Measurements from ENCODE around the gene CEP57L1.
"Not testable (repeated sequence)": the region's sequence is repeated elsewhere in the genome, so short reads cannot be mapped to it uniquely, and the experiment has no call there.

CEP57L1 gene

DNA sequence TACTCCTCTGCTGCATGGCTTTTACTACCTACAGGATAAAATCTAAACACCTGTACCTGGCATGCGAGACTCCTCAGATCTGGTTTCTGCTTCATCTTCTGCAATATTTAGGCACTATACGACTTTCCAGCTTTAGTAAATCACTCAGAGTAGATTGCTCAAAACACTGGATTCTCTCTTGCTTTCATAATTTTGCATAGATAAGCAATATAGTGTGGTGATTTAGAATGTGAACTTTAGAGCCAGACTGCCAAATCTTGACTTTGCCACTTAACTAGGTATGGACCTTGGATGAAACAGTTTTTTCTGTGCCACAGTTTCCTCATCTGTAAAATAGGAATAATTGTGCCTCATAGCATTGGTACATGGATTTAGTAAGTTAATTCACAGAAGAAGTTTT is 28.9 kb downstream of the CEP57L1 start:
- TF ChIP-seq, protein P1, sequence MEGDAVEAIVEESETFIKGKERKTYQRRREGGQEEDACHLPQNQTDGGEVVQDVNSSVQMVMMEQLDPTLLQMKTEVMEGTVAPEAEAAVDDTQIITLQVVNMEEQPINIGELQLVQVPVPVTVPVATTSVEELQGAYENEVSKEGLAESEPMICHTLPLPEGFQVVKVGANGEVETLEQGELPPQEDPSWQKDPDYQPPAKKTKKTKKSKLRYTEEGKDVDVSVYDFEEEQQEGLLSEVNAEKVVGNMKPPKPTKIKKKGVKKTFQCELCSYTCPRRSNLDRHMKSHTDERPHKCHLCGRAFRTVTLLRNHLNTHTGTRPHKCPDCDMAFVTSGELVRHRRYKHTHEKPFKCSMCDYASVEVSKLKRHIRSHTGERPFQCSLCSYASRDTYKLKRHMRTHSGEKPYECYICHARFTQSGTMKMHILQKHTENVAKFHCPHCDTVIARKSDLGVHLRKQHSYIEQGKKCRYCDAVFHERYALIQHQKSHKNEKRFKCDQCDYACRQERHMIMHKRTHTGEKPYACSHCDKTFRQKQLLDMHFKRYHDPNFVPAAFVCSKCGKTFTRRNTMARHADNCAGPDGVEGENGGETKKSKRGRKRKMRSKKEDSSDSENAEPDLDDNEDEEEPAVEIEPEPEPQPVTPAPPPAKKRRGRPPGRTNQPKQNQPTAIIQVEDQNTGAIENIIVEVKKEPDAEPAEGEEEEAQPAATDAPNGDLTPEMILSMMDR (IDR thresholded peaks at IDR 0.05; ENCODE audit: low read depth, low read length), result no peak
- DNase-seq (ENCODE audit: extremely low read depth, low read depth), result no peak

DNA sequence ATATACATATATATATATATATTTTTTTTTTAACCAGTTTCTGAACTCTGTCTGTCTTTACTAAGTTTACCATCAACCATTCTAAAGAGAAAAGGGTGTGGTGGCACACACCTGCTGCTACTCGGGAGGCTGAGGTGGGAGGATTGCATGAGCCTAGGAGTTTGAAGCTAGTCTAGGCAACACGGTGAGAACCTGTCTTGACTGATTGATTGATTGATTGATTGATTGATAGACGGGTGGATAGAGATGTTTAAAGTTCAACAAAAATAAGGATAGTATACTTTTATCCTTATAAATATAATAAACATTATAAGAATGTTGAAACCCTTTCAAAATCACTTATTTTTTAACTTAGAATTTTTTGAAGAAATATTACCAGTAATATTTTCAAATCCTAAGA is 30.2 kb downstream of the CEP57L1 start:
- TF ChIP-seq, protein P1 (IDR thresholded peaks at IDR 0.05; ENCODE audit: low read depth, low read length), result no peak
- DNase-seq (ENCODE audit: extremely low read depth, low read depth), result no peak

DNA sequence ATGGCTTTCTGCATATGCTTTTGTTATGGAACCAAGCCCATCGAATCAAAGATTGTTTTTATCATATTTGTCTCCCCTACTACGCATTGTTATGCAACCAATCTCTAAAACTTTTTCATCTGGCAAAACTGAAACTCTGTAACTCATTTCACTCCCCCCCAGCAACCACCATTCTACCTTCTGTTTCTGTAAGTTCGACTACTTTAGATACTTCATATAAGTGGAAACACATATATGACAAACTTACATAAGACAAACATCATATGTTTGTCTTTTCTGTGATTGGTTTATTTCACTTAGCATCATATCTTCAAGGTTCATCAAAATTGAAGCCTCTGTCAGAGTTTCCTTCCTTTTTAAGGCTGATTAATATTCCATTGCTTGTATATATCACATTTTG is 34.8 kb downstream of the CEP57L1 start:
- TF ChIP-seq, protein P1 (IDR thresholded peaks at IDR 0.05; ENCODE audit: low read depth, low read length), result no peak
- DNase-seq (ENCODE audit: extremely low read depth, low read depth), result no peak

DNA sequence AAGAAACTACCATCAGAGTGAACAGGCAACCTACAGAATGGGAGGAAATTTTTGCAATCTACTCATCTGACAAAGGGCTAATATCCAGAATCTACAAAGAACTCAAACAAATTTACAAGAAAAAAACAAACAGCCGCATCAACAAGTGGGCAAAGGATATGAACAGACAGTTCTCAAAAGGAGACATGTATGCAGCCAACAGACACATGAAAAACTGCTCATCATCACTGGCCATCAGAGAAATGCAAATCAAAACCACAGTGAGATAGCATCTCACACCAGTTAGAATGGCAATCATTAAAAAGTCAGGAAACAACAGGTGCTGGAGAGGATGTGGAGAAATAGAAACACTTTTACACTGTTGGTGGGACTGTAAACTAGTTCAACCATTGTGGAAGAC is 40.3 kb downstream of the CEP57L1 start:
- not testable (repeated sequence) for DNase-seq (ENCODE audit: extremely low read depth, low read depth)

DNA sequence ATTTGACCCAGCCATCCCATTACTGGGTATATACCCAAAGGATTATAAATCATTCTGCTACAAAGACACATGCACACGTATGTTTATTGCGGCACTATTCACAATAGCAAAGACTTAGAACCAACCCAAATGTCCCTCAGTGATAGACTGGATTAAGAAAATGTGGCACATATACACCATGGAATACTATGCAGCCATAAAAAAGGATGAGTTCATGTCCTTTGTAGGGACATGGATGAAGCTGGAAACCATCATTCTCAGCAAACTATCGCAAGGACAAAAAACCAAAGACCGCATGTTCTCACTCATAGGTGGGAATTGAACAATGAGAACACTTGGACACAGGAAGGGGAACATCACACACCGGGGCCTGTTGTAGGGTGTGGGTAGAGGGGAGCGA is 40.7 kb downstream of the CEP57L1 start:
- DNase-seq (ENCODE audit: extremely low read depth, low read depth), result not testable (repeated sequence)

DNA sequence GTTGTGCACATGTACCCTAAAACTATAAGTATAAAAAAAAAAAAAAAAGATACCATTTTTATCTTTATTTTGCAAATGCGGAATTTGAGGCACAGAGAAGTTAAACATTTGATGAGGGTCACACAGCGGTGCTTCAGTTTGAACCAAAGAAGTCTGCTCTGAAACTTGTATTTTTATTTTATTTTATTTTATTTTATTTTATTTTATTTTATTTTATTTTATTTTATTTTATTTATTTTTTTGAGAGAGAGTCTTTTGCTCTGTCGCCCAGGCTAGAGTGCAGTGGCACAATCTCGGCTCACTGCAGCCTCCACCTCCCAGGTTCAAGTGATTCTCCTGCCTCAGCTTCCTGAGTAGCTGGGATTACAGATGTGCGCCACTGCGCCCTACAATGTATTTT is 41.2 kb downstream of the CEP57L1 start:
- not testable (repeated sequence) for DNase-seq (ENCODE audit: extremely low read depth, low read depth)

DNA sequence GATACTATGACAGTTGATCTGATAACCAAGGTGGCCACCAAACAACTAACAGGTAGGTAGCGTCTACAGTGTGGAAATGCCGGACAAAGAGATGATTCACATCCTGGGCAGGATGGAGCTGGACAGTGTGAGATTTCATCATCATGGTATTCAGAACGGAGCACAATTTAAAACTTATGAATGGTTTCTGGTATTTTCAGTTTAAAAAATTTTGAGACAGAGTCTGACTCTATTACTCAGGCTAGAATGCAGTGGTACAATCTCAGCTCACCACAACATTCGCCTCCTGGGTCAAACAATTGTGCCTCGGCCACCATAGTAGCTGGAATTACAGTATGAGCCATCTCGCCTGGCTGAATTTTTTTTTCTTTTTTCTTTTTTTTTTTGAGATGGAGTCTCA is 43.8 kb downstream of the CEP57L1 start:
- no peak for DNase-seq (ENCODE audit: extremely low read depth, low read depth)
- TF ChIP-seq, protein P1 (IDR thresholded peaks at IDR 0.05; ENCODE audit: low read depth, low read length), result no peak

DNA sequence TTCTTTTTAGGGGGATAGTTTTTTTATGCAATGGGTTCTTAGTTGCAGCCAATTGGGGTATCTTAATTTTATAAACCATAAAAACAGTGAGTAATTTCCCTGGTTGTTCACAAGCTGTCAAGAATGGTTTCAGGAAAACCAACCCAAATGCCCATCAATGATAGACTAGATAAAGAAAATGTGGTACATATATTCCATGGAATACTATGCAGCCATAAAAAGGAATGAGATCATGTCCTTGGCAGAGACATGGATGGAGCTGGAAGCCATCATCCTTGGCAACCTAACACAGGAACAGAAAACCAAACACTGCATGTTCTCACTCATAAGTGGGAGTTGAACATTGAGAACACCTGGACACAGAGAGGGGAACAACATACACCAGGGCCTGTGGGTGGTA is 46.8 kb downstream of the CEP57L1 start:
- DNase-seq (ENCODE audit: extremely low read depth, low read depth), result not testable (repeated sequence)

DNA sequence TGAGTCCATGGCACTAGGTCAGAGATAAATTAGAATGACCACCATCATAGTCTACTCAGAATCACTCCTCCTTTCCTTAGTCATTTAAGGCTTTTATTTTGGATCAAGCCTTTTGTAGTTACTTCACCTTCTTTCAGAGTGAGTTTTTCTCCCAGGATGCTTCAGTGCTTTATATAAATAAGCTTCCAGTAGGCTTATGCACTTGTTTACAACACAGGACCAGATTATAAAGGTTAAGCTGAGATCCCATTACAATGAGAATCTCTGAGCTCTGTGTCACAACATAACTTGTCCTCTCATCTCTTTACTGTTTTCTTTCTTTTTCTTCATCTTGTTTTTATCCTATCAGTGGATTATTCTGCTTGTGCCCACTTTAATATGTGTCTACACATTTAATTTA is 47.9 kb downstream of the CEP57L1 start:
- no peak for DNase-seq (ENCODE audit: extremely low read depth, low read depth)
- TF ChIP-seq, protein P1 (IDR thresholded peaks at IDR 0.05; ENCODE audit: low read depth, low read length), result no peak

DNA sequence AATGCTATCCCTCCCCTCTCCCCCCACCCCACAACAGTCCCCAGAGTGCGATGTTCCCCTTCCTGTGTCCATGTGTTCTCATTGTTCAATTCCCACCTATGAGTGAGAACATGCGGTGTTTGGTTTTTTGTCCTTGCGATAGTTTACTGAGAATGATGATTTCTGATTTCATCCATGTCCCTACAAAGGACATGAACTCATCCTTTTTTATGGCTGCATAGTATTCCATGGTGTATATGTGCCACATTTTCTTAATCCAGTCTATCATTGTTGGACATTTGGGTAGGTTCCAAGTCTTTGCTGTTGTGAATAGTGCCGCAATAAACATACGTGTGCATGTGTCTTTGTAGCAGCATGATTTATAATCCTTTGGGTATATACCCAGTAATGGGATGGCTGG is 52.9 kb downstream of the CEP57L1 start:
- DNase-seq (ENCODE audit: extremely low read depth, low read depth), result not testable (repeated sequence)

DNA sequence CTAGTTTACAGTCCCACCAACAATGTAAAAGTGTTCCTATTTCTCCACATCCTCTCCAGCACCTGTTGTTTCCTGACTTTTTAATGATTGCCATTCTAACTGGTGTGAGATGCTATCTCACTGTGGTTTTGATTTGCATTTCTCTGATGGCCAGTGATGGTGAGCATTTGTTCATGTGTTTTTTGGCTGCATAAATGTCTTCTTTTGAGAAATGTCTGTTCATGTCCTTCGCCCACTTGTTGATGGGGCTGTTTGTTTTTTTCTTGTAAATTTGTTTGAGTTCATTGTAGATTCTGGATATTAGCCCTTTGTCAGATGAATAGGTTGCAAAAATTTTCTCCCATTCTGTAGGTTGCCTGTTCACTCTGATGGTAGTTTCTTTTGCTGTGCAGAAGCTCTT is 53.4 kb downstream of the CEP57L1 start:
- DNase-seq (ENCODE audit: extremely low read depth, low read depth), result not testable (repeated sequence)
